PC-9 (cell line): ENCODE results near the gene IGLL5. TPM values are rescaled to one million over a fixed set of nuclear protein-coding genes. Genes with fewer than 3 reads are reported as not detected.

Experiments used
- BruUV-seq: library from RNA; stranded (reverse); fragments of 400-500 nt; replicated peaks from 2 replicates; lab custom pipeline; 2021; lab: Mats Ljungman, UMichigan
- CTCF ChIA-PET: fragments of 300-600 bp; sonication (Branson Sonifier 250); formaldehyde crosslinking; loops from one replicate; lab custom pipeline; 2022; ENCODE audit warnings: antibody characterized with exemption; lab: Charles Lee
- POLR2A ChIA-PET: fragments of 300-600 bp; sonication (Branson Sonifier 250); formaldehyde crosslinking; loops from one replicate; lab custom pipeline; 2022; ENCODE audit warnings: antibody characterized with exemption; ENCODE audit not compliant: unreplicated experiment; lab: Charles Lee
- DNase-seq, 2 experiments: peaks; one replicate each; pipeline versions ENCODE4 v3.0.0 to v3.0.0-alpha.2; 2015 to 2022; ENCODE audit warnings: mixed read lengths in 1 of 2
- H2AFZ ChIP-seq: fragments of 200-600 bp; sonication (generic); 2 replicates; pipeline ENCODE4 v1.8.1; 2017; ENCODE audit warnings: antibody characterized with exemption
- H3F3A ChIP-seq: fragments of 200-600 bp; sonication (generic); 2 replicates; pipeline ENCODE4 v1.8.1; 2017; ENCODE audit warnings: antibody characterized with exemption, mild to moderate bottlenecking, low read depth; ENCODE audit not compliant: insufficient read depth
- H3K27ac ChIP-seq: fragments of 200-600 bp; sonication (generic); 2 replicates; pipeline ENCODE4 v1.6.1; 2016; ENCODE audit warnings: mixed run types
- H3K27me3 ChIP-seq: fragments of 200-600 bp; sonication (generic); 2 replicates; pipeline ENCODE4 v1.6.1; 2016; ENCODE audit warnings: low read depth, mixed run types; ENCODE audit not compliant: insufficient read depth
- H3K36me3 ChIP-seq: fragments of 200-600 bp; sonication (generic); 2 replicates; pipeline ENCODE4 v1.6.1; 2016; ENCODE audit warnings: low read depth, mixed run types
- H3K4me1 ChIP-seq: fragments of 200-600 bp; sonication (generic); replicated peaks from 2 replicates; pipeline ENCODE4 v1.6.1; 2016; ENCODE audit warnings: mixed run types; ENCODE audit not compliant: insufficient read depth
- H3K4me2 ChIP-seq: fragments of 200-600 bp; sonication (generic); 2 replicates; pipeline ENCODE4 v1.6.1; 2017; ENCODE audit warnings: mixed run types
- H3K4me3 ChIP-seq: fragments of 200-600 bp; sonication (generic); 2 replicates; pipeline ENCODE4 v1.6.1; 2016; ENCODE audit warnings: mixed run types
- H3K79me2 ChIP-seq: fragments of 200-600 bp; sonication (generic); 2 replicates; pipeline ENCODE4 v1.6.1; 2017; ENCODE audit warnings: low read depth, mixed run types
- H3K9me2 ChIP-seq: fragments of 200-600 bp; sonication (generic); 2 replicates; pipeline ENCODE4 v1.8.1; 2017; ENCODE audit warnings: mild to moderate bottlenecking; ENCODE audit not compliant: insufficient read depth
- H3K9me3 ChIP-seq: fragments of 200-600 bp; sonication (generic); 2 replicates; pipeline ENCODE4 v1.8.1; 2016; ENCODE audit warnings: low read depth; ENCODE audit not compliant: insufficient read depth
- H4K20me1 ChIP-seq: fragments of 200-600 bp; sonication (generic); 2 replicates; pipeline ENCODE4 v1.8.1; 2017; ENCODE audit not compliant: insufficient read depth
- EZH2 ChIP-seq: fragments of 200-600 bp; sonication (generic); IDR thresholded peaks from 2 replicates; pipeline ENCODE4 v1.8.0; 2017; ENCODE audit warnings: antibody characterized with exemption, low read depth
- intact Hi-C: fragments of 100-400 bp; cut with micrococcal nuclease; formaldehyde crosslinking; loops from one replicate; pipeline ENCODE4 v1.10.0; 2022; ENCODE audit not compliant: unreplicated experiment
- total RNA-seq: library from RNA; stranded (reverse); gene quantifications from 2 replicates; pipeline ENCODE4 v1.2.3, GENCODE V29; 2021
- TF ChIP-seq, protein P1 (sequence below): fragments of 200-600 bp; sonication (generic); conservative IDR thresholded peaks from 2 replicates; pipeline ENCODE4 v1.6.1; 2017; ENCODE audit warnings: mixed run types, antibody characterized with exemption, mild to moderate bottlenecking, moderate library complexity

Gene IGLL5
- total RNA-seq, 1 experiment from 2014 or later, result not detected

DNA sequence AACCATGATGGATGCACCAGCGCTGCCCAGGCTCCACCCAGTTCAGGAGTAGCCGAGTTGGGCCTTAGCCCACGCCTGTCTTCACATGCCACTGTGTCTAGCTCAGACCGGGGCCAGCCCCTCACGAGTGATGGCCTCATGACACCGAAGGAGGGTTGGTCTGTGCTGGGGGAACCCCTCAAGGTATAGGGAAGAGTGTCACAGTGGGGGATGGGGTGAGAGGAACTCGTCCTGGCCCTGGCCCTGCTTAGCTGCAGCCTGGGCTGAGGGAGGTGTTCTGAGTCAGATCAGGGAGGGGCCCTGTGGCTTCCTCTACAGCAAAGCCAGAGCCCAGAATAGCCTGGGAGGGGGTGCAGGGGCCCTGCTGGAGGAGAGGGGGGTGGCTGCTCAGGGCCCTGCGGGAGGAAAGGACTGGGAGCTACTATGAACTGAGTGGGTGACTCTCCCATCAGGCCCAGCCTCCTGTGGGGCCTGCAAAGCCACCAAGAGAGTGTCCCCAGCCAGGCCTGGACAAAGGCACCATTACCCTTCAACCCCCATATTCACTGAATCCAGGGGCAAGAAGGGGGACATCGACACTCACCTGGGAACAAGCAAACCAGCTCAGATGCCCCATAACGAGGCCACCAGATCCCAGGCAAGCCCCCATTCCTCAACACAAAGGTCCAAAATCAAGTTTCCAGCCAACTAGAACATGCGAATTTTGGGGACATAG, 41.2 kb downstream of the IGLL5 start:
- no peaks in the 10 kb centered on the region for H3K9me2 ChIP-seq
- no peaks in the 10 kb centered on the region for H3F3A ChIP-seq
- no peak for TF ChIP-seq EZH2
- TF ChIP-seq, protein P1, sequence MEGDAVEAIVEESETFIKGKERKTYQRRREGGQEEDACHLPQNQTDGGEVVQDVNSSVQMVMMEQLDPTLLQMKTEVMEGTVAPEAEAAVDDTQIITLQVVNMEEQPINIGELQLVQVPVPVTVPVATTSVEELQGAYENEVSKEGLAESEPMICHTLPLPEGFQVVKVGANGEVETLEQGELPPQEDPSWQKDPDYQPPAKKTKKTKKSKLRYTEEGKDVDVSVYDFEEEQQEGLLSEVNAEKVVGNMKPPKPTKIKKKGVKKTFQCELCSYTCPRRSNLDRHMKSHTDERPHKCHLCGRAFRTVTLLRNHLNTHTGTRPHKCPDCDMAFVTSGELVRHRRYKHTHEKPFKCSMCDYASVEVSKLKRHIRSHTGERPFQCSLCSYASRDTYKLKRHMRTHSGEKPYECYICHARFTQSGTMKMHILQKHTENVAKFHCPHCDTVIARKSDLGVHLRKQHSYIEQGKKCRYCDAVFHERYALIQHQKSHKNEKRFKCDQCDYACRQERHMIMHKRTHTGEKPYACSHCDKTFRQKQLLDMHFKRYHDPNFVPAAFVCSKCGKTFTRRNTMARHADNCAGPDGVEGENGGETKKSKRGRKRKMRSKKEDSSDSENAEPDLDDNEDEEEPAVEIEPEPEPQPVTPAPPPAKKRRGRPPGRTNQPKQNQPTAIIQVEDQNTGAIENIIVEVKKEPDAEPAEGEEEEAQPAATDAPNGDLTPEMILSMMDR, result no peak
- POLR2A ChIA-PET, result no interaction called here
- no TSS peak for BruUV-seq
- no peak overlapping the region for H3K4me2 ChIP-seq
- H3K36me3 ChIP-seq, result no peaks in the 10 kb centered on the region
- H3K9me3 ChIP-seq, result no peaks in the 10 kb centered on the region
- H4K20me1 ChIP-seq, result no peaks in the 10 kb centered on the region
- no peaks in the 10 kb centered on the region for H3K79me2 ChIP-seq
- CTCF ChIA-PET, result no interaction called here
- H3K27ac ChIP-seq, result no peak overlapping the region
- intact Hi-C loops, result no loop called here
- peaks cover 37% of the 10 kb centered on the region for H3K27me3 ChIP-seq
- H3K4me3 ChIP-seq, result no peak overlapping the region
- H3K4me1 ChIP-seq, result no peaks in the 10 kb centered on the region
- no peak overlapping the region for H2AFZ ChIP-seq
- DNase-seq, result no peak

DNA sequence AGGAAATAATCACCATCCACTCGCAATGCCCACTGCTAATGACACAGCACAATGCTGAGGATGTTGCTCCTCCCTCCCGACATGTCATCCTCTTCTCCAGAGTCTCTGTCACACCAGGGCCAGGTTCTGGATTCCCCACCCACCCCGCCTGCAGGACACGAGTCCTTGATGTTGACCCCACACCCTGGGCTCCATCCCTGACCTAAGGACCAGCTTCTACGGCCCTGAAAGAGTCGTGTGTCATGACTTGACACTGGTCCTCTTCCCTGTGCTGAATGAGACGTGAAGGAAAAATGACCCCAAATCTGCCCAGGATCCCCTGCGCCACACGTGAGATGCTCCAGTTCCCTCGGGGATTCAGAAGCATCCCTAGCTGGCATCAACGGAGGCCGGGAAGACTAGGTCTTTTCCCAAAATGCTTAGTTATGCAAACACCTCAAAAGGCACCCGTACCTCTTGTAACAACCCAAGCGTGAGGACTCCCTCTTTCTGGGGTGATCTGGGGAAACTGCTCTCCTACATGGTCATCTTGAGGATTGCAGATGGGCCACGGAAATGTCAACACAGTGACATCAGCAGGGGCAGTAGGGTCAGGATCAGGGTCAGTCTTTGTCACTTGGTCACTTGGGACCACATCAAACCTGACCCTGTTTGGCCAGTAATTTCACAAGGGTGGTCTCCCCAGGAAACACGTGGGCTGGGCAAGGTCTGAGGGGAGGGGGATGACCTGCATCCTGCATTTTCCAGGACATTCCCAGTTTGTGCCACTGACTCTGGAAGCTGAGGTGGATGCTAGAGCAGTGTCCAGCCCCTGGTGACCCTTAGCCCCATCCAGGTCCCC, 42.0 kb downstream of the IGLL5 start:
- H3K36me3 ChIP-seq, result no peaks in the 10 kb centered on the region
- intact Hi-C loops, result no loop called here
- H3K27me3 ChIP-seq, result peaks cover 33% of the 10 kb centered on the region
- no peak overlapping the region for H3K27ac ChIP-seq
- no peak overlapping the region for H2AFZ ChIP-seq
- CTCF ChIA-PET, result no interaction called here
- no TSS peak for BruUV-seq
- no peak overlapping the region for H3K4me3 ChIP-seq
- H3K79me2 ChIP-seq, result no peaks in the 10 kb centered on the region
- H3F3A ChIP-seq, result no peaks in the 10 kb centered on the region
- no peaks in the 10 kb centered on the region for H3K4me1 ChIP-seq
- no peaks in the 10 kb centered on the region for H4K20me1 ChIP-seq
- no peak for DNase-seq
- no peaks in the 10 kb centered on the region for H3K9me2 ChIP-seq
- H3K9me3 ChIP-seq, result no peaks in the 10 kb centered on the region
- TF ChIP-seq, protein P1, result no peak
- TF ChIP-seq EZH2, result no peak
- POLR2A ChIA-PET, result interaction anchor here (0.6 kb wide), 1 partner anchor 462 kb away, joined by 5 read pairs; no protein-coding TSS in a partner anchor
- no peak overlapping the region for H3K4me2 ChIP-seq

DNA sequence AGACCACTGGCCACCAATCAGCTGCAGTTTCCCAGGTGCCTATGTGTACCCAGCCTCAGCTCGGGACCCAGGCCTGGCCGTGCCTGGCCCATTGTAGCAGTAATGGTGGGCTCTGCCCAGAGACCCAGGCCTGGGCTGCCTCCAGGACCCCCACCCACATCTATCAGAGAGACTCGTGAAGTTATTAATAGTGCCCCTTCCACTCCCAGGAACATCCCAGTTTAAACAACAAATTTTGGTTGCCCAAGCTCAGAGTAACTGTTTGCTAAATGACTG, 42.5 kb downstream of the IGLL5 start:
- BruUV-seq, result no TSS peak
- no peaks in the 10 kb centered on the region for H3K36me3 ChIP-seq
- H3K27me3 ChIP-seq, result peaks cover 27% of the 10 kb centered on the region
- no peak overlapping the region for H3K27ac ChIP-seq
- DNase-seq, result no peak
- no peak overlapping the region for H3K4me2 ChIP-seq
- H3K4me3 ChIP-seq, result no peak overlapping the region
- no peaks in the 10 kb centered on the region for H4K20me1 ChIP-seq
- TF ChIP-seq, protein P1, result no peak
- no peak for TF ChIP-seq EZH2
- no peaks in the 10 kb centered on the region for H3K79me2 ChIP-seq
- no peaks in the 10 kb centered on the region for H3F3A ChIP-seq
- no peaks in the 10 kb centered on the region for H3K9me3 ChIP-seq
- intact Hi-C loops, result no loop called here
- no peaks in the 10 kb centered on the region for H3K4me1 ChIP-seq
- ChIA-PET POLR2A (interaction anchor here (0.6 kb wide), 1 partner anchor 463 kb away, joined by 5 read pairs; no protein-coding TSS in a partner anchor), CTCF (no interaction called here)
- H3K9me2 ChIP-seq, result no peaks in the 10 kb centered on the region
- no peak overlapping the region for H2AFZ ChIP-seq
